GM13976 (cell line): Measurements from ENCODE around the gene TBX1.

Experiments
- DNase-seq: peaks from one replicate; pipeline ENCODE4 v3.0.0; 2012; ENCODE audit warnings: low spot score
- in situ Hi-C: fragments of 300-500 bp; cut with MboI; formaldehyde crosslinking; loops from one replicate; pipeline ENCODE4 v1.12.0; 2022; ENCODE audit warnings: low sequenced_read_pairs, mixed read lengths, inconsistent platforms; ENCODE audit not compliant: unreplicated experiment
- TF ChIP-seq, protein P1 (sequence below): IDR thresholded peaks from 2 replicates; pipeline ENCODE4 v1.5.1; 2012; ENCODE audit warnings: borderline replicate concordance, mild to moderate bottlenecking; ENCODE audit not compliant: insufficient read depth; ENCODE audit errors: extremely low read depth, missing control alignments, control extremely low read depth

TBX1 gene

DNA sequence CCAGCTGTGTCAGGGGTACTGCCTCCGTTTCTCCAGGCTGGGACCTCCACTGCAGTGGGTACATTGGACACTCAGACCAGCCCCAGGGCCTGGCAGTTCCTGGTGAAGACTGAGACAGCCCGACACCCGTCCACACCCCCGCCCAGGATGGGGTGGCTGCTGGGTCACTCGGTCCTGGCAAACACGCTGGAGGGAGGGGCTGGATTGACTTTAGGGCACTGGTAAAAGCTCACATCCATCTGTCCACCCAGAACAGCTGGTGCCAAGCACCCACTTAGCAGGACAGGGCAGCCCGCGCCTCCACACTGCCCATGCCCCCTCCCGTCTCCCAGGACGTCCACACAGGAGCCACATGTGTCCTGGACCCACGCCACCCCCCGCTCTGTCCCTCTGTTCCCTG is 10.7 kb upstream of the TBX1 start:
- no peak for DNase-seq
- TF ChIP-seq, protein P1, sequence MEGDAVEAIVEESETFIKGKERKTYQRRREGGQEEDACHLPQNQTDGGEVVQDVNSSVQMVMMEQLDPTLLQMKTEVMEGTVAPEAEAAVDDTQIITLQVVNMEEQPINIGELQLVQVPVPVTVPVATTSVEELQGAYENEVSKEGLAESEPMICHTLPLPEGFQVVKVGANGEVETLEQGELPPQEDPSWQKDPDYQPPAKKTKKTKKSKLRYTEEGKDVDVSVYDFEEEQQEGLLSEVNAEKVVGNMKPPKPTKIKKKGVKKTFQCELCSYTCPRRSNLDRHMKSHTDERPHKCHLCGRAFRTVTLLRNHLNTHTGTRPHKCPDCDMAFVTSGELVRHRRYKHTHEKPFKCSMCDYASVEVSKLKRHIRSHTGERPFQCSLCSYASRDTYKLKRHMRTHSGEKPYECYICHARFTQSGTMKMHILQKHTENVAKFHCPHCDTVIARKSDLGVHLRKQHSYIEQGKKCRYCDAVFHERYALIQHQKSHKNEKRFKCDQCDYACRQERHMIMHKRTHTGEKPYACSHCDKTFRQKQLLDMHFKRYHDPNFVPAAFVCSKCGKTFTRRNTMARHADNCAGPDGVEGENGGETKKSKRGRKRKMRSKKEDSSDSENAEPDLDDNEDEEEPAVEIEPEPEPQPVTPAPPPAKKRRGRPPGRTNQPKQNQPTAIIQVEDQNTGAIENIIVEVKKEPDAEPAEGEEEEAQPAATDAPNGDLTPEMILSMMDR = no peak
- in situ Hi-C loops = no loop called here

DNA sequence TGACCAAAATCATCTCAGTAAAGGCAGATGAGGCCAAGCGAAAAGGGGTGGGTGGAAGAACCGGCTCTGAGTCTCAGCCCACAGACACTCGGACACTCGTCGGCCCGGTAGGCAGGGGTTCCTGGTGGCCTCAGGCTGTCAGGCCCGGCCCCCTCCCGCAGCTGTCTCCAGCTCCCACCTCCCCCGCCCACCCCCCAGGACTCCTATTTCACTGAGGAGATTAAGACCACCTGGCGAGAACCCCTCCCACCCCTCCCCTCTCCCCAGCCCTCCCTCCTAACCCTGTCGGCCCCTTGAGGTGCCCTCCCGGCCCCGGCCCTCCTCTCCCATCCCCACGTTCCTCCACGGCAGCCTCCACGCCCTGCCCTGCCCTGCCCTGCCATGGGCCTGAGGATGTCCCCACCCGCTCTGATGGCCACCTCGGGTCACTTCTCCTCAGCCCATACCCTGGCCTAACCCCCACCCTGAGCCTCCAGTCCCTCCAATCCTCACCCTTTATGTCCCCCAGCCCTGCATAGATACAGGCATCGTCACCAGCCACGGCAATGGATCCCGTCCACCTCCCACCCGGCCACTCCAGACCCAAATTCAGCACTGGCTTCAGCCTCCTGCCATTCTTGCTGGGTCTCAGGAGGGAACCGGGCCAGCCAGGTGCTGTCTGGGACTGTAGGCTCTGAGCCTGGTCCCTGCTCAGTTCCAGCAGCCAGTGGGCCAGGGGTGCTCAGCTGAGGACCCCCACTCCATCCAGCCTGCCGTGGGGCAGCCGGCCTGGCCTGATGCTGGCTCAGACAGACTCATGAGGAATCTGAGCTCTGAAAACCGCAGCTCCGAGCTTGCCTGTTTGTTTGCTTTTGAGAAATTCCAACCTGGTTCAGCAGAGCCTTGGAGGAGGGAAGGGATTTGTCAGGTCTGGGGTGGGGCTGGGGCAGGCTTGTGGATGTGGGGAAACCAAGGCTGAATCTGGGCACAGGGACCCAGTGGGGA is 9.8 kb upstream of the TBX1 start:
- in situ Hi-C loops = no loop called here
- TF ChIP-seq, protein P1 = no peak
- no peak for DNase-seq

DNA sequence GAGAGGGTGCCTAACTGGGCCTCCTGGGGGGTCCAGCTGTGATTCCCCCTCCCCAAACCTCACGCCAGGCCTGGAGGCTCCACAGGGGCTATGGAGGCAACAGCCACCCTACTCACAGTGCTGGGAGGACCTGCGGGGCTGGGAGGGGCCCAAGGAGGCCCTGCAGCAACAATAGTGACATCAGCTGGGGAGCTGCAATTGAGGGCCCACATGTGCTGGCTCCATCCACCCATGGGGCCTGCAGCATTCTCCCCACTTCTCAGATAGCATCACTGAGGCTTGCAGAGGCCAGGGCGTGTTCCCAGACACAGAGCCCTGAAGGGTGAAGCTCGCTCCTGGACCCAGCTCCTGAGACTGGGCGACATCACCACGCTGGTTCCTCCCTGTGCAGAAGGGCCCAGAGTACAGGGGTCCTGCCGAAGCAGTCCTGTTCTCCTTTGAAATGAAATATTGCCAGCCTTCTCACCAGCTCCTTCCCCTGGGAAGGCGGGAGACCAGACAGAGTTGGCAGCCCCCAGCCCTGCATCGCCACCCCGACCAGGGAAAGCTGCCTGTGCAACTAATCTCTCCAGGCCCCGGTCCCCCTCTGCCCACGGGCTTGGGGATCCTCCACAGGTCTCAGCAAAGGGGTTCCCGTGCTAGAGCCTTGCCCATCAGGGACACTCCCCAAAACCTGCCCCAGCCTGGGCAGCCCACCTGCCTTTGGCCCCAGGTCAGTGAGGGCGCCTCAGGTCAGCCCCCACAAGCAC is 8.9 kb upstream of the TBX1 start:
- TF ChIP-seq, protein P1 = no peak
- DNase-seq = no peak
- in situ Hi-C loops = no loop called here

DNA sequence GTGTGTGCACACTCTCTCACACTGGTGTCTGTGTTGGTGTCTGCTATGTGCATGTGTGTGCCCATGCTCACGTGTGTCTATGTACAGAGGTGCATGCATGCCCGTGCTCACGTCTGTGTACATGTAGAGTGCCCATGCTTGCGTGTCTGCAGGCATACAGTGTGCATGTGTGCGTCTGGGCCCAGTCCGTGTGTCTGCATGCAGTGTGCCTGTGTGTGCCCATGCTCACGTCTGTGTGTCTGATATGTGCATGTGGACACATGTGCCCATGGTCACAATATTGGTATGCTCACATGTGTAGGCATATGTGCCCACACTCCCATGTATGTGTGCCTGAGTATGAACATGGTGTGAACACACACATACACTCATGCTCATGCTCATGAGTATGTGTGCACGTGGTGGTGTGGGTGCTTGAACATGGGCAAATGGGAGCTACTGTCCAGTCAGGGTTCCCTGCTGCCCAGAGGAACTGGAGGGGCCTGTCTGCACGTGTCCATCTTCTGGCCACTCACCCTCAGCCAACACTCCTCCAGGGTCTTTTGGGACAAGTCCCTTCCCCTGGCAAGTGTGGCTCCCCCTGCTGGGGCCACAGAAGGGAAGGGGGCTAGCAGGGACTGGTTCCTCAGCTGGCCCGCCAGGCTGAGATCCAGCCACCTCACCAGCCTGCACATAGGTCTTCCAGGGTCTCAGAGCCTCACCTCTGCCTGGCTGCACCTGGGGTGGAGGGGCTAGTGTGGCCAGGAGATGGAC is 7.3 kb upstream of the TBX1 start:
- in situ Hi-C loops = no loop called here
- TF ChIP-seq, protein P1 = no peak
- DNase-seq = no peak

DNA sequence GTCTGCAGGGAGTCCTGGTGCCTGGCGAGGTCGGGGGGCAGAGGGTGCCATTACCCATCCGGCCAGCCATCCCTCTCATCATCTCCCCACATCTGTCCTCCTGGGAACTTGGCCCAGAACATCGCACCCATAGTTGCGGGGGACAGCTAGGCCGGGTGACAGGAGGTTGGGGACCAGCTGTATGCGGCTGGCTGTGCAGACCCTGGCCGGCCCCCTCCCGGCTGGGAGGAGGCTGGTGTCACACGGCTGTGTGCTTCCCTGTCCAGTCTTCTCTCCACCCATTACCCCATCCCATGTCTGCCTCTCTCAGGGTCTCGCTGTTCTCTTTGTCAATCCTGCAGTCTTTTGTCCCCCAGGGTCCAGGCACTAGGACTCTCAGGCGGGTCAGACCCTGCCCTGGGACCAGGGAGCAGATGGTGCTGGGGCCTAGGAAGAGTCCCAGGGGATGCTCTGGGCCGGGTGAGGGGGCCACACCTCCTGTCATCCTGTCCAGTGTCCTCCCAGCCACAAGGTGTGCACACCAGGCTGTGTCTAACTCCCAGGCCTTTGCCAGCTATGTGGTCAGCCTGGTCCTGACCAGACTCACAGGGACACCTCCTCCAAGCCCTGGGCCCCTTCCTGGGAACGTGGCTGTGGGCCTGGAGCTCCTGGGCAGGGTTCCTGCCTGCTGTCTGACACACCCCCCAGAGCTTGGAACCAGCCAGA is 6.4 kb upstream of the TBX1 start:
- no peak for DNase-seq
- TF ChIP-seq, protein P1 = no peak
- in situ Hi-C loops = no loop called here
